ENCODE measurements around the gene SNX15. TPM values are rescaled to one million over a fixed set of nuclear protein-coding genes. Genes with fewer than 3 reads are reported as not detected.

The SNX15 gene
- total RNA-seq, 2 donors from 2014 or later, result 37.7 to 53.8 TPM

GRCh38 chr11:64994318-64994717 lies 32.9 kb upstream of the SNX15 start:
- H3K9me3 ChIP-seq, result no peaks in the 10 kb centered on the region
- no peak for DNase-seq
- no peak overlapping the region for H3K9ac ChIP-seq (ENCODE audit: low read depth in 2 of 2, low read length in 2 of 2)
- no peak overlapping the region for H3K27ac ChIP-seq
- H3K4me1 ChIP-seq, result peaks cover 14% of the 10 kb centered on the region
- no peaks in the 10 kb centered on the region for H3K27me3 ChIP-seq
- no peaks in the 10 kb centered on the region for H3K36me3 ChIP-seq
- no peak for TF ChIP-seq CTCF (IDR thresholded peaks at IDR 0.05)
- intact Hi-C loops (cut with DNase I), result no loop called here
- H3K4me3 ChIP-seq, result no peak overlapping the region

- Histone ChIP-seq H3K4me1 (peaks cover 14% of the 10 kb centered on the region), H3K4me3 (peak overlapping the region; percentile 49), H3K36me3 (no peaks in the 10 kb centered on the region), H3K27me3 (no peaks in the 10 kb centered on the region), H3K9me3 (no peaks in the 10 kb centered on the region), H3K9ac (ENCODE audit: low read depth in 2 of 2, low read length in 2 of 2) (peak overlapping the region; percentile 90 to 95), H3K27ac (peak overlapping the region; percentile 91)
- no peak for TF ChIP-seq CTCF (IDR thresholded peaks at IDR 0.05)
- intact Hi-C loops (cut with DNase I), result loop anchor here (5.0 kb wide), 1 partner anchor 149 kb away; no protein-coding TSS in a partner anchor
- no peak for DNase-seq
These were observed 30.9 kb upstream of the SNX15 start for GRCh38 chr11:64996327-64996709.

- H3K9me3 ChIP-seq, result no peaks in the 10 kb centered on the region
- intact Hi-C loops (cut with DNase I), result loop anchor here (5.0 kb wide), 1 partner anchor 150 kb away; no protein-coding TSS in a partner anchor
- no peaks in the 10 kb centered on the region for H3K27me3 ChIP-seq
- H3K4me1 ChIP-seq, result peaks cover 14% of the 10 kb centered on the region
- peak within 1 kb of the TSS; percentile 49 for H3K4me3 ChIP-seq
- no peaks in the 10 kb centered on the region for H3K36me3 ChIP-seq
- TF ChIP-seq CTCF (IDR thresholded peaks at IDR 0.05), result peak; percentile 44
- peak; percentile 91 for DNase-seq
- H3K27ac ChIP-seq, result peak within 1 kb of the TSS; percentile 91
- peak within 1 kb of the TSS; percentile 90 to 95 for H3K9ac ChIP-seq (ENCODE audit: low read depth in 2 of 2, low read length in 2 of 2)
These were observed 30.4 kb upstream of the SNX15 start, which contains the start of gene BATF2 for GRCh38 chr11:64996710-64997380. BATF2 (minus strand) TSS chr11:64996971; CDS start chr11:64996914, 57 bp downstream.

GRCh38 chr11:64998141-64998540 lies 29.1 kb upstream of the SNX15 start:
- no peaks in the 10 kb centered on the region for H3K9me3 ChIP-seq
- H3K27me3 ChIP-seq, result no peaks in the 10 kb centered on the region
- H3K27ac ChIP-seq, result peak overlapping the region; percentile 91
- no peak overlapping the region for H3K4me3 ChIP-seq
- peaks cover 14% of the 10 kb centered on the region for H3K4me1 ChIP-seq
- H3K36me3 ChIP-seq, result no peaks in the 10 kb centered on the region
- DNase-seq, result peak; percentile 43
- peak overlapping the region in 1 of 2 donors; percentile 88 for H3K9ac ChIP-seq (ENCODE audit: low read depth in 2 of 2, low read length in 2 of 2)
- intact Hi-C loops (cut with DNase I), result loop anchor here (5.0 kb wide), 1 partner anchor 151 kb away; no protein-coding TSS in a partner anchor
- TF ChIP-seq CTCF (IDR thresholded peaks at IDR 0.05), result no peak

GRCh38 chr11:64998690-64999431 lies 28.4 kb upstream of the SNX15 start:
- H3K9me3 ChIP-seq, result no peaks in the 10 kb centered on the region
- peaks cover 14% of the 10 kb centered on the region for H3K4me1 ChIP-seq
- peak overlapping the region; percentile 91 for H3K27ac ChIP-seq
- no peak for TF ChIP-seq CTCF (IDR thresholded peaks at IDR 0.05)
- DNase-seq, result peak; percentile 90
- H3K36me3 ChIP-seq, result no peaks in the 10 kb centered on the region
- H3K4me3 ChIP-seq, result no peak overlapping the region
- H3K9ac ChIP-seq (ENCODE audit: low read depth in 2 of 2, low read length in 2 of 2), result peak overlapping the region in 1 of 2 donors; percentile 88
- H3K27me3 ChIP-seq, result no peaks in the 10 kb centered on the region
- intact Hi-C loops (cut with DNase I), result loop anchor here (5.0 kb wide), 1 partner anchor 152 kb away; no protein-coding TSS in a partner anchor
